ENCODE data around the gene KRT72.

GRCh38 chr12:52561880-52562449 is 39.3 kb downstream of the KRT72 start:
- TF ChIP-seq CTCF (conservative IDR thresholded peaks at IDR 0.05; ENCODE audit: low read length) (peak; percentile 51), EZH2phosphoT487 (IDR thresholded peaks at IDR 0.05; ENCODE audit: borderline replicate concordance) (no peak)

Measured in Loucy (cell line).